ENCODE measurements around the gene RNF14.

The RNF14 gene

DNA sequence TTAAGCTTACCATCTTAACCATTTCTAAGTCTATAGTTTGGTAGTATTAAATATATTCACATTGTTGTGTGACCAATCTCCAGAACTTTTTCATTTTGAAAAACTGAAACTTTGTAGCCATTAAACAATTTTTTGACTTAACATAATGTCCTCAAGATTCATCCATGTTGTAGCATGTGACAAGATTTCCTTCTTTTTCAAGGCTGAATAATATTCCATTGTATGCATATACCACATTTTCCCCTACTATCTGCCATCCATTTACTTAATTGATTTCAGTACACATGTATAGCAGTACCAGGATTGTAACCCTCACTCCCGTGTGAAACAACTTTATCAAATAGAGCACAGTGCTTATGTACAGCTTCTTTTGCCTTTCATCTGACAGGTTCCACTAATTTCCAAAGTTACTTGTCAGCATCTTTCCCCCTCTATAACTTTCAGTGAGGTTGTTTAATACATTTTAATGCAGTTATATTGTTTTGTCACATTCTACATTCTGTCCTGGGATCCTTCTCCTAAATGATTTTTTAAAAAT, 51.3 kb downstream of the RNF14 start:
- Histone ChIP-seq H3K27me3 (ENCODE audit: control insufficient read depth, insufficient read depth, low read length) (no peaks in the 10 kb centered on the region), H3K9me3 (ENCODE audit: control insufficient read depth, low read length) (no peaks in the 10 kb centered on the region), H3K79me2 (no peaks in the 10 kb centered on the region), H3K27ac (no peak overlapping the region), H3K4me3 (ENCODE audit: low read depth, low read length) (no peak overlapping the region), H3K4me1 (peaks cover 8% of the 10 kb centered on the region), H3K36me3 (ENCODE audit: control insufficient read depth, insufficient read depth, low read length) (no peaks in the 10 kb centered on the region), H3K4me2 (ENCODE audit: low read length) (no peak overlapping the region), H2AFZ (no peak overlapping the region), H3K9ac (no peak overlapping the region)
- no peak for TF ChIP-seq CTCF (IDR thresholded peaks at IDR 0.05)

DNA sequence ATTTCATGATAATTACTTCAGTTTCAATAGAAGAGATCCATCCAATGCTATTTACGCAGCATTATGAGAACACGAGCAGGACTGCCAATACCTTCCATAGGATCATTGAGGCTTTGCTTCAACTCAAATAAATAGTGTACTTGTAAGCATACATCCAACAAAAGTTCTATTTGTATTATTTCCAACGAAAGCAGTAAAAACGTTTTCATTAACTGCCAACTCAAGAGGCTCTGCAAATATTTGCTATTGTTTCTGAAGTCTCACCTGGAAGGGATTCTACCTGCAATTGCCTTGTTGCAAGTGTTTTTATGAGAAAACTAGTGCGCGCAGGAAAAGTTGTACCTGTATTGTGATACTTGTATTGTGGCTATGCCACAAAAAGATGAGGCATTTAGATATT, 54.9 kb downstream of the RNF14 start:
- Histone ChIP-seq H3K9ac (no peak overlapping the region), H2AFZ (no peak overlapping the region), H3K9me3 (ENCODE audit: control insufficient read depth, low read length) (no peaks in the 10 kb centered on the region), H3K4me2 (ENCODE audit: low read length) (no peak overlapping the region), H3K27ac (no peak overlapping the region), H3K27me3 (ENCODE audit: control insufficient read depth, insufficient read depth, low read length) (no peaks in the 10 kb centered on the region), H3K36me3 (ENCODE audit: control insufficient read depth, insufficient read depth, low read length) (no peaks in the 10 kb centered on the region), H3K4me3 (ENCODE audit: low read depth, low read length) (no peak overlapping the region), H3K4me1 (peaks cover 5% of the 10 kb centered on the region), H3K79me2 (no peaks in the 10 kb centered on the region)
- TF ChIP-seq CTCF (IDR thresholded peaks at IDR 0.05): no peak

DNA sequence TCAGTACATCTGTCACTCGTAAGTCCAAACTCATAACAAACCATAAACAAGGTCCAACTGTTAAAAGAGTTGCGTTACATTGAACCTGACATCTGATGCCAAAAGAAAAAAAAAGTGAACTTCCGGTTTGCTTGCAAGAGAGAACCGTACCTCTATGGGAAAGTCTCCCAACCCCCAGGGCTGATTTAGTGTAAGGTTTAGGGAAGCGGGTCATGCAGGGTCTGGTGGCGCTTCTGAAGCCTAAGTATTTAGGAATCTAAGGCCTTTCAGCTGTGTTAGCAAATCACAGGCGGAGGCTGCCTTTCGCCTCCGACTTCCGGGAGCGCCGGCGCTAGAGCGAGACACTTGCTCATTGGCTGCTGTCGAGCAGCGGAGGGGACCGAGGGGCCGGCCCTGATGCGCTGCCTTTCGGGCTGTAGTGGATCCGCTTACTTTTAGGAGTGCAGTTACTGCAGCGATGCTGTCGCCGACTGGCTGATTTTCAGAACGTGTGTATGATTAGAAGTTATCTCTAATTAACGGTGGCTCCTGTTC, 55.9 kb downstream of the RNF14 start:
- peak overlapping the region; percentile 43 for H3K4me2 ChIP-seq (ENCODE audit: low read length)
- H3K36me3 ChIP-seq (ENCODE audit: control insufficient read depth, insufficient read depth, low read length): no peaks in the 10 kb centered on the region
- H3K27me3 ChIP-seq (ENCODE audit: control insufficient read depth, insufficient read depth, low read length): no peaks in the 10 kb centered on the region
- H3K79me2 ChIP-seq: no peaks in the 10 kb centered on the region
- H3K9ac ChIP-seq: no peak overlapping the region
- no peaks in the 10 kb centered on the region for H3K9me3 ChIP-seq (ENCODE audit: control insufficient read depth, low read length)
- peak overlapping the region; percentile 93 for H3K27ac ChIP-seq
- no peak for TF ChIP-seq CTCF (IDR thresholded peaks at IDR 0.05)
- peak overlapping the region; percentile 51 for H3K4me3 ChIP-seq (ENCODE audit: low read depth, low read length)
- peak overlapping the region; percentile 97 for H2AFZ ChIP-seq
- peaks cover 5% of the 10 kb centered on the region for H3K4me1 ChIP-seq

- Histone ChIP-seq H3K27me3 (ENCODE audit: control insufficient read depth, insufficient read depth, low read length) (no peaks in the 10 kb centered on the region), H3K36me3 (ENCODE audit: control insufficient read depth, insufficient read depth, low read length) (no peaks in the 10 kb centered on the region), H3K4me2 (ENCODE audit: low read length) (no peak overlapping the region), H2AFZ (peak overlapping the region; percentile 97), H3K9ac (no peak overlapping the region), H3K9me3 (ENCODE audit: control insufficient read depth, low read length) (no peaks in the 10 kb centered on the region), H3K4me3 (ENCODE audit: low read depth, low read length) (peak overlapping the region; percentile 51), H3K27ac (peak overlapping the region; percentile 93), H3K79me2 (no peaks in the 10 kb centered on the region), H3K4me1 (peaks cover 5% of the 10 kb centered on the region)
- no peak for TF ChIP-seq CTCF (IDR thresholded peaks at IDR 0.05)
Measured at GRCh38 chr5:142025637-142026036, 56.7 kb downstream of the RNF14 start.

DNA sequence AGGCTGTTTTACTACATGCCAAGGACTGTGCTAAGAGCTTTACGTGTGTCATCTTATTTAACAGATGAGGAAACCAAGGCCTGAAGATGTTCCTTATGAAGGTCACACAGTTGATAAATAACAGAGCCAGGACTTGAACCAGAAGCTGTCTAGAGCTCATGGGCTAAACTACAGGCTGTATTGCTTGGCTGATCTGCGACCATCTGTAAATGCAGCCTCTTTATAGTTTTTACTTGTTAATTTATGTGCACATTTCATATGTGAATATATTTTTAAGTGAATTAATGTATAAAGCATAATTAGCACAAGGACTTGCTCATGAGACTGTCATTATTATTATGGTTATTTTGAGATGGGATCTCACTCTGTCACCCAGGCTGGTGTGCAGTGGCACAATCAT, 63.2 kb downstream of the RNF14 start:
- H3K79me2 ChIP-seq: no peaks in the 10 kb centered on the region
- H3K4me3 ChIP-seq (ENCODE audit: low read depth, low read length): no peak overlapping the region
- H3K9ac ChIP-seq: no peak overlapping the region
- H3K27ac ChIP-seq: no peak overlapping the region
- TF ChIP-seq CTCF (IDR thresholded peaks at IDR 0.05): no peak
- no peaks in the 10 kb centered on the region for H3K36me3 ChIP-seq (ENCODE audit: control insufficient read depth, insufficient read depth, low read length)
- H2AFZ ChIP-seq: no peak overlapping the region
- no peaks in the 10 kb centered on the region for H3K9me3 ChIP-seq (ENCODE audit: control insufficient read depth, low read length)
- H3K27me3 ChIP-seq (ENCODE audit: control insufficient read depth, insufficient read depth, low read length): no peaks in the 10 kb centered on the region
- H3K4me1 ChIP-seq: no peaks in the 10 kb centered on the region
- no peak overlapping the region for H3K4me2 ChIP-seq (ENCODE audit: low read length)
